Naive thymus-derived CD8-positive, alpha-beta T cell (primary cell): ENCODE measurements around the gene SIRT2. TPM values are rescaled to one million over a fixed set of nuclear protein-coding genes. Genes with fewer than 3 reads are reported as not detected.
A peak's percentile ranks its signal among the peaks of the same experiment; 100 is the strongest.
"Not testable (repeated sequence)": the region's sequence is repeated elsewhere in the genome, so short reads cannot be mapped to it uniquely, and the experiment has no call there.

Experiments
- ATAC-seq, 2 donors: fragments of 150-1000 bp; cut with Tn5 transposase in 1 of 2; sonication (Bioruptor Pico), chemical (Tn5 transposase) in 1 of 2; 1 replicate in 1 of 2; 2 replicates in 1 of 2; pipeline ENCODE4 v1.10.0; 2021; ENCODE audit warnings: mild to moderate bottlenecking in 2 of 2, moderate library complexity in 2 of 2
- POLR2A ChIA-PET: fragments of 350-600 bp; sonication (Branson Sonifier 250); formaldehyde crosslinking; loops from one replicate; lab custom pipeline; 2021; ENCODE audit warnings: antibody characterized with exemption; lab: Charles Lee
- DNase-seq, 10 donors: peaks; one replicate each; pipeline versions ENCODE4 v3.0.0 to v3.0.0-alpha.2; 2020 to 2022
- H3K27ac Mint-ChIP-seq, 10 donors: one replicate each; pipeline ENCODE4 v1.8.0; 2020 to 2022; ENCODE audit warnings: mild to moderate bottlenecking in 10 of 10, mixed read lengths in 10 of 10, moderate library complexity in 4 of 10, inconsistent platforms in 1 of 10
- H3K27me3 Mint-ChIP-seq, 5 donors: one replicate each; pipeline ENCODE4 v1.8.0; 2021 to 2022; ENCODE audit warnings: mixed read lengths in 5 of 5
- H3K36me3 Mint-ChIP-seq, 3 donors: one replicate each; pipeline ENCODE4 v1.8.0; 2020 to 2022; ENCODE audit warnings: mixed read lengths in 3 of 3, mild to moderate bottlenecking in 2 of 3, inconsistent platforms in 1 of 3
- H3K4me1 Mint-ChIP-seq, 4 donors: one replicate each; pipeline ENCODE4 v1.8.0; 2021 to 2022; ENCODE audit warnings: mixed read lengths in 4 of 4
- H3K4me3 Mint-ChIP-seq, 10 donors: one replicate each; pipeline ENCODE4 v1.8.0; 2020 to 2022; ENCODE audit warnings: mild to moderate bottlenecking in 10 of 10, mixed read lengths in 10 of 10, moderate library complexity in 6 of 10, inconsistent platforms in 1 of 10
- H3K9me3 Mint-ChIP-seq, 9 donors: one replicate each; pipeline ENCODE4 v1.8.0; 2020 to 2022; ENCODE audit warnings: mixed read lengths in 9 of 9, mild to moderate bottlenecking in 3 of 9, inconsistent platforms in 1 of 9, moderate library complexity in 1 of 9
- polyA plus RNA-seq, 3 donors: library from polyadenylated mRNA; unstranded; fragments of 300-500 nt; fragmentation: Illumina TruSeq; gene quantifications; one replicate each; pipeline ENCODE4 v1.2.3, GENCODE V29; 2021
- total RNA-seq, 8 experiments: library from RNA in 2 of 8; stranded (reverse) in 2 of 8; gene quantifications; one replicate each; pipeline ENCODE4 v1.2.3 and lab custom pipeline; 2021 to 2026

Gene SIRT2
- total and polyA plus RNA-seq, 5 experiments from 2014 or later: 28.2 to 50.7 (median 46.0) TPM

GRCh38 chr19:38888876-38889275, 10.5 kb downstream of the SIRT2 start:
- POLR2A ChIA-PET: interaction anchor here (1.9 kb wide), 1 partner anchor 119 kb away, joined by 6 read pairs; no protein-coding TSS in a partner anchor
- ATAC-seq (no peak), DNase-seq (no peak)
- Mint-ChIP-seq H3K9me3 (no peaks in the 10 kb centered on the region), H3K36me3 (peaks cover 0 to 25% (median 5%) of the 10 kb centered on the region in 3 donors), H3K4me1 (peaks cover 0 to 7% (median 2%) of the 10 kb centered on the region in 4 donors), H3K27me3 (no peaks in the 10 kb centered on the region), H3K4me3 (no peak overlapping the region), H3K27ac (no peak overlapping the region)

DNA sequence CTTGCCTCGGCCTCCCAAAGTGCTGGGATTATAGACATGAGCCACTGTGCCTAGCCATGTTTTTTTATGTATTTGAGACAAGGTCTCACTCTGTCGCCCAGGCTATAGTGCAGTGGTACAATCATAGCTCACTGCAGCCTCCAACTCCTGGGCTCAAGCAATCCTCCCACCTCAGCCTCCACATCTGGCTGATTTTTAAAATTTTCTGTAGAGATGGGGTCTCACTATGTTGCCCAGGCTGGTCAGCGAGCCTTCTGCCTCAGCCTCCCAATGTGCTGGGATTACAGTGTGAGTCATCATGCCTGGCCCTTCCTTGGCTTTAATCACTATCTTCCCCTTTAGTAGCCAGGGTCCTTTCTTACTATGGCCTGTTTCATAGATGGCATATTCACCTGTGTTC, 14.7 kb downstream of the SIRT2 start:
- H3K4me1 Mint-ChIP-seq: peaks cover 0 to 19% (median 6%) of the 10 kb centered on the region in 4 donors
- not testable (repeated sequence) for DNase-seq, H3K27me3 Mint-ChIP-seq, H3K4me3 Mint-ChIP-seq, H3K9me3 Mint-ChIP-seq, ATAC-seq
- POLR2A ChIA-PET: interaction anchor here (0.8 kb wide), 1 partner anchor 72 kb away, joined by 3 read pairs; the partner anchor contains the start of gene LGALS4
- peak overlapping the region in 3 of 10 donors; percentile 15 to 65 (median 43) for H3K27ac Mint-ChIP-seq
- peaks cover 0 to 22% (median 5%) of the 10 kb centered on the region in 3 donors for H3K36me3 Mint-ChIP-seq

DNA sequence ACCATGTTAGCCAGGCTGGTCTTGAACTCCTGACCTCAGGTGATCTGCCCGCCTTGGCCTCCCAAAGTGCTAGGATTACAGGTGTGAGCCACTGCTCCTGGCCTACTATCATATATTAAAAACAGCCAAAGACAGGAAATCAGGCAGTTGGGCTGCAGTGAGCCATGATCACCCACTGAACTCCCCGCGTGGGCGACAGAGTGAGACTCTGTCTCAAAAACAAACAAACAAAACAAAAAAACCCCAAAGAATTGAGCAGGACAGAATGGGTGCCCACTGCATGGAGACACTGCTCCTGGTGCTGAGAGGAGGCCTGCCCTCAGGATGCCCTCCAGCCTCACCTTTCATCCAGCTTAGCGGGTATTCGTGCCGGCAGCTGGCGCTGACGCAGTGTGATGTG, 16.1 kb downstream of the SIRT2 start:
- H3K4me1 Mint-ChIP-seq: peaks cover 6 to 28% (median 17%) of the 10 kb centered on the region in 4 donors
- no peak overlapping the region for H3K4me3 Mint-ChIP-seq
- POLR2A ChIA-PET: interaction anchor here (1.6 kb wide), 1 partner anchor 19 kb away, joined by 5 read pairs; no protein-coding TSS in a partner anchor
- DNase-seq: no peak
- peak overlapping the region in 5 of 10 donors; percentile 21 to 85 (median 72) for H3K27ac Mint-ChIP-seq
- H3K27me3 Mint-ChIP-seq: no peaks in the 10 kb centered on the region
- H3K9me3 Mint-ChIP-seq: no peaks in the 10 kb centered on the region
- peaks cover 0 to 14% (median 0%) of the 10 kb centered on the region in 3 donors for H3K36me3 Mint-ChIP-seq
- no peak for ATAC-seq

- Mint-ChIP-seq H3K4me3 (peak overlapping the region in 1 of 10 donors; percentile 51), H3K9me3 (no peaks in the 10 kb centered on the region), H3K27ac (peak overlapping the region; percentile 56 to 91 (median 77)), H3K36me3 (peaks cover 0 to 17% (median 0%) of the 10 kb centered on the region in 3 donors), H3K27me3 (no peaks in the 10 kb centered on the region), H3K4me1 (peaks cover 18 to 43% (median 35%) of the 10 kb centered on the region in 4 donors)
- DNase-seq (no peak), ATAC-seq (no peak)
- POLR2A ChIA-PET: interaction anchor here (0.6 to 5.5 kb wide), 4 partner anchors 11 to 296 kb away, joined by 3 to 44 read pairs (median 6); no protein-coding TSS in a partner anchor
These were observed 18.4 kb downstream of the SIRT2 start for GRCh38 chr19:38880882-38881609.

DNA sequence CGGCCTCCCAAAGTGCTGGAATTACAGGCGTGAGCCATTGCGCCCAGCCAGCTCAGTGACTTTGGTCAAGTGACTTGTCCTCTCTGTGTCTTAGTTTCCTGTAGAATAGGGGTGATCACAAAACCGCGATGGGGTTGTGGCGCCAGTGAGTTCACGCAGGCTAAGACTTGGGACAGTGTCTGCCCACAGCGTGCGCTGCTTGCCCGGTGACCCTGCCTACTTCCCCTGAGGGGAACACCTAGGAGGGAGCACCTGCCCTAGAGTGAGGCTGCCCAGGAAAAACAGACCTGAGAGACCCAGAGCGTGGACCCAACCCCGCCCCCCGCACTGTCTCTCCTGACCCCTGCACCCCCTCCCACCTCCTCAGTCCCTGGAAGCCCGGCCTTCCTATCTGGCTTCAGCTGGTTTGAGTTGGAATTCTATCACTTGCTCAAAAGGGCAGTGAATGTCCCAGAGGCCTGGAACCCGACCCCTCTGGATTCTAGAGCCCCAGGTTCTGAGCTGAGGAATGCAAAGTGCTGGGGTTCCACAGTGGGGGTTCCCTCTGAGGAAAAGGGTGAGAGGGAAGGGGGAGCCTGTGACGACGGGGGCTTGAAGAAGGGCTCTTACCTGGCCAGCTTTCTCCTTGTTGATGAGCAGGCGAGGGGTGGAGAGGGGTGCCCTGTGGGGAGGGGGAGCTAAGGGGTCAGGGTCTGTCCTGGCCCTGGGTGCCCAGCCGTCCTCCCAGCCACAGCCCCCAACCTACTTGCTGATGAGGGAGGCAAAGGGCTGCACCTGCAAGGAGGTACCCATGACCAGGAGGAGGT, 19.1 kb downstream of the SIRT2 start:
- Mint-ChIP-seq H3K27me3 (no peaks in the 10 kb centered on the region), H3K36me3 (peaks cover 0 to 20% (median 0%) of the 10 kb centered on the region in 3 donors), H3K9me3 (no peaks in the 10 kb centered on the region), H3K27ac (peak overlapping the region; percentile 73 to 99 (median 87)), H3K4me1 (peaks cover 18 to 47% (median 37%) of the 10 kb centered on the region in 4 donors), H3K4me3 (peak overlapping the region in 8 of 10 donors; percentile 11 to 67 (median 44))
- DNase-seq (no peak), ATAC-seq (no peak)
- POLR2A ChIA-PET: interaction anchor here (0.6 to 7.1 kb wide), 7 partner anchors 11 to 477 kb away, joined by 3 to 65 read pairs (median 11); partner anchors contain the start of gene FAM98C

DNA sequence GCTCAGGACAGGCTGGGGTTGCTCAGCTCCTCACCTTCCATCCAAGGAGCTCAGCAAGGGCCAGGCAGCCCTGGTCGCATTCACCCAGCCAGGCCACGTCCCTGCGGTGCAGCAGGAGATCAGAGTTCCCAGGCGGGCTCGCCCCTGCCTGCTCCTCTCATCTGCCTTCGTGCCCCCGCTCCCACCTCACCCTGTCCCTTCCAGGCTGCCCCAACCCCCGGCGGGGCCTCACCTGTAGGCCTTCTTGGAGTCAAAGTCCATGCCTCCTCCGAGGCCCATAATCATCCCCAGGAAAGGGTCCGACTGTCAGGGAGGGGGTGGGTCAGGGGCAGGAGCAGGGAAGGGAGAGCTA, 20.0 kb downstream of the SIRT2 start:
- Mint-ChIP-seq H3K36me3 (peaks cover 0 to 20% (median 0%) of the 10 kb centered on the region in 3 donors), H3K27ac (peak overlapping the region; percentile 62 to 99 (median 98)), H3K4me3 (peak overlapping the region in 4 of 10 donors; percentile 10 to 91 (median 49)), H3K9me3 (no peaks in the 10 kb centered on the region), H3K27me3 (no peaks in the 10 kb centered on the region), H3K4me1 (peaks cover 18 to 47% (median 37%) of the 10 kb centered on the region in 4 donors)
- no peak for ATAC-seq
- no peak for DNase-seq
- POLR2A ChIA-PET: interaction anchor here (0.9 to 7.1 kb wide), 11 partner anchors 10 to 476 kb away, joined by 4 to 65 read pairs (median 12); partner anchors contain the start of genes ECH1, FAM98C, HNRNPL and NFKBIB

DNA sequence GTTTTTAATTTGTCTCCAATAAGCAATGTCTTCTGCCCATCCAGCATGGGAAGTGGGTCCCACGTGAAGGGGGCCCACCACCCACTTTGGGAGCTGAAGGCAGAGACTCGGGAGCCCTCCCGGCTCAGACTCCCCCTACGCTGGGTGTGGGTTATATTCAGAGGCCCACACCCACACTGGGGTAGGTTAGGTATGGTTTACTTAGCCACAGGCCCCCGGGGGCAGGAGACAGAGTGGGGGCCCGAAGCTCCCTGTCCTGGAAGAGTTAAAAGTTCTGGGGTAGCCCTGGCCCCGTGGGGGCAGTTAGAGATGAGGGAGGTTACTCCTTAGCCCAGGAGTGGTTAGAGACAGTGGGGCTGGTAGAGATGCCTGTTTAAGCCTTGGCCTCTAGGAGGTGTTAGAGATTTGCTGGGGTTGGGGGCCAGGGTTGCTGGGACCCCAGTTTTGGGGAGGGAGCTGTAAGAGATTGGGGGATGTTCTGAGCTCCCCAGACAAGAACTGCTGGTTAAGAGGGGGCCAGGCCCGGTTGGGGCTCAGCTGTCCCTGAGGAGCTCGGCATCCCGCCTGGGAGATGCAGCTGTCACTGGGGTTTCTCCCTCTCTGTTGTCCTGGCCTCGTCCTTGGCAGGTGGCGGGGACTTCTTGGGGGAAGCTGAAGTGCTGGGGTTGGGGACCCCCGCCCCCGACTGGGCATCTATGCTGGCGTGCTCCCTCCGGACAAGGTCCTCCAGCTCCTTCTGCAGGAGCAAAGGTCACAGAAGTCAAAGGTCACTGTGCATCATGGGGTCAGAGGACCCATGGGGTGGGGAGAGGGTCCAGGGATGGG, 20.6 kb downstream of the SIRT2 start:
- Mint-ChIP-seq H3K9me3 (no peaks in the 10 kb centered on the region), H3K27ac (peak overlapping the region; percentile 97 to 99 (median 98)), H3K27me3 (no peaks in the 10 kb centered on the region), H3K36me3 (peaks cover 0 to 23% (median 0%) of the 10 kb centered on the region in 3 donors), H3K4me1 (peaks cover 18 to 48% (median 38%) of the 10 kb centered on the region in 4 donors), H3K4me3 (peak overlapping the region; percentile 83 to 94 (median 88))
- POLR2A ChIA-PET: interaction anchor here (0.5 to 7.1 kb wide), 21 partner anchors 8 to 564 kb away, joined by 3 to 65 read pairs (median 7); partner anchors contain the start of genes ECH1, FAM98C, HNRNPL and MRPS12
- DNase-seq: no peak
- ATAC-seq: peak; percentile 41 to 43

DNA sequence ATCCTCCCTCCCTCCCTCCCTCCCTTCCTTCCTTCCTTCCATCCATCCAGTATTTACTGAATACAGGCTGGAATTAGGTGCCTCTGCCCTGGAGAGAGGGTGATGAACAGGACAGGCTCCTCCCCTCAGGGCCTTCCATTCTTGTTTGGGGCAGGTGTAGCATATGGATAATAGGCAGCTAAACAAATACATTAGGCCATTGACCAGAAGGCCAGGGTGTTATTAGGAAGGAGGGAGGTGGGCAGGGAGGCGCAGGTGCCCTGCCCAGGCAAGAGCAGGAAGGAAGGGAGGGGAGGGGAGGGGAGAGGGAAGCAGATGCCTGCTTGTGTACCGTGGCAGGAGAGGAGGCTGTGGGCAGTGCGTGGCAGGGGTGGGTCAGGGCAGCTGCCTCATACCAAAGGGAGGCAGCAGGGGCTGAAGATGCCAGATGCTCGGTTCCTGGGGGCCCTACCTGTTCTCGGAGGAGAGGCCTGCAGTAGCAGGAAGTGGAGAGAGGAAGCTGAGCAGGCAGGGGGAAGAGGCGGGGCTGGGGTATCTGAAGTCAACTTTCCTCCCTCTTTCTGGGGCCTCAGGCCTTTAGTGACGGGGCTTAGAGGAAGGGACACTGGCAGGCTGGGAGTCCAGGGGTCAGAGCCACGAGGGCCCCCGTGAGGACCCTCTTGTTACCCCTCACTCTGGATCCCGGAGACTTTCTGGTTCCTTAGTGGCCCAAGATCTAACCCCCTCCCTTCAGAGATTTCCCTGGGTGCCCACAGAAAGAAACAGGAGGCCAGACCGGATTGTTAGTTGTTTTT, 21.4 kb downstream of the SIRT2 start, which contains the start of gene RINL:
RINL (minus strand) TSS at position 495 of the 794 bp plus-strand sequence. CDS start 1,533 bp downstream, outside the sequence.
- ATAC-seq (peak; percentile 94 to 95), DNase-seq (peak; percentile 52 to 87 (median 67))
- Mint-ChIP-seq H3K27me3 (no peaks in the 10 kb centered on the region), H3K4me3 (peak within 1 kb of the TSS; percentile 83 to 94 (median 88)), H3K36me3 (peaks cover 0 to 26% (median 4%) of the 10 kb centered on the region in 3 donors), H3K4me1 (peaks cover 21 to 53% (median 43%) of the 10 kb centered on the region in 4 donors), H3K27ac (peak within 1 kb of the TSS; percentile 97 to 99 (median 98)), H3K9me3 (no peaks in the 10 kb centered on the region)
- POLR2A ChIA-PET: interaction anchor here (0.5 to 7.1 kb wide), 24 partner anchors 8 to 564 kb away, joined by 3 to 65 read pairs (median 6); partner anchors contain the start of genes ECH1, EIF3K, FAM98C and HNRNPL

DNA sequence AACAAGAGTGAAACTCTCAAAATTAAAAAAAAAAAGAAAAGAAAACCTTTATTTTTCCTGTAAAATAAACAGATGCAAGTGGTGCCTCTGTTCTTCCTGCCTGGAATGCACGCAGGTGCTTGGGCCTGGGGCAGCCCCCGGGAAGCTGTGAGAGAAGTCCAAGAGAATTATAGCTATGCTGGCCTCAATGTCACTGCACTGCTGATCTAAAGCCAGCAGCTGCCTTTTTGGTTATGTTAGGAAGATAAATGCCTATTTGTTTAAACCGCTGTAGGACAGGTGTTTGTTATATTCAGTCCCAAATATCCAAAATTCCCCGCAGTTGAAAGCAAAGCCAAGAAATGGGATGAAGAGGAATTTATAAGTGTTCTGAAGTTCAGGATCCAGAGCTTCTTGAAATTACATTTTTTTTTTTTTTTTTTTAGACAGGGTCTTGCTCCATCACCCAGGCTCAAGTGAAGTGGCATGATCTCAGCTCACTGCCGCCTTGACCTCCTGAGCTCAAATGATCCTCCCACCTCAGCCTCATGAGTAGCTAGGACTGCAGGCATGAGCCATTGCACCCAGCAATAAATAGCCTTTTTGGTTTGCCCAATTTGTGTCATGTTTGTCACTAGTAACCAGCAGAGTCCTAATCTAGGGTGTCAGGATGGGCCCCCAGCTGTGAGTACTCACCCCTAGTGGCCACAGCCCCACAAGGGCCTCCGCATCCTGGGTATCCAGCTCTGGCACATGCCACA, 23.6 kb downstream of the SIRT2 start:
- peaks cover 0 to 23% (median 5%) of the 10 kb centered on the region in 3 donors for H3K36me3 Mint-ChIP-seq
- DNase-seq: no peak
- peaks cover 24 to 55% (median 48%) of the 10 kb centered on the region in 4 donors for H3K4me1 Mint-ChIP-seq
- ATAC-seq: no peak
- no peaks in the 10 kb centered on the region for H3K27me3 Mint-ChIP-seq
- peak overlapping the region in 5 of 10 donors; percentile 16 to 55 (median 42) for H3K4me3 Mint-ChIP-seq
- no peaks in the 10 kb centered on the region for H3K9me3 Mint-ChIP-seq
- peak overlapping the region in 9 of 10 donors; percentile 58 to 97 (median 85) for H3K27ac Mint-ChIP-seq
- POLR2A ChIA-PET: interaction anchor here (0.6 to 7.1 kb wide), 5 partner anchors 9 to 50 kb away, joined by 3 to 65 read pairs (median 4); no protein-coding TSS in a partner anchor

GRCh38 chr19:38873400-38873799, 26.0 kb downstream of the SIRT2 start:
- H3K9me3 Mint-ChIP-seq, H3K27me3 Mint-ChIP-seq, DNase-seq, ATAC-seq: not testable (repeated sequence)
- H3K27ac Mint-ChIP-seq: peak overlapping the region in 7 of 10 donors; percentile 3 to 86 (median 65)
- peaks cover 0 to 21% (median 5%) of the 10 kb centered on the region in 3 donors for H3K36me3 Mint-ChIP-seq
- peaks cover 28 to 66% (median 57%) of the 10 kb centered on the region in 4 donors for H3K4me1 Mint-ChIP-seq
- POLR2A ChIA-PET: interaction anchor here (0.6 to 7.1 kb wide), 7 partner anchors 14 to 33 kb away, joined by 3 to 65 read pairs (median 4); no protein-coding TSS in a partner anchor
- H3K4me3 Mint-ChIP-seq: peak overlapping the region in 1 of 10 donors; percentile 0
